Activated CD4-positive, alpha-beta T cell treated with anti-CD3 and anti-CD28 coated beads, Interleukin-2, amount 50 U/mL, for 4 hours (primary cell): ENCODE measurements around the gene ATP7A.
"Not testable (repeated sequence)": the region's sequence is repeated elsewhere in the genome, so short reads cannot be mapped to it uniquely, and the experiment has no call there.

ENCODE experiments used
- DNase-seq, 2 experiments: peaks; one replicate each; pipeline ENCODE4 v3.0.0-alpha.2; 2020

Gene ATP7A

DNA sequence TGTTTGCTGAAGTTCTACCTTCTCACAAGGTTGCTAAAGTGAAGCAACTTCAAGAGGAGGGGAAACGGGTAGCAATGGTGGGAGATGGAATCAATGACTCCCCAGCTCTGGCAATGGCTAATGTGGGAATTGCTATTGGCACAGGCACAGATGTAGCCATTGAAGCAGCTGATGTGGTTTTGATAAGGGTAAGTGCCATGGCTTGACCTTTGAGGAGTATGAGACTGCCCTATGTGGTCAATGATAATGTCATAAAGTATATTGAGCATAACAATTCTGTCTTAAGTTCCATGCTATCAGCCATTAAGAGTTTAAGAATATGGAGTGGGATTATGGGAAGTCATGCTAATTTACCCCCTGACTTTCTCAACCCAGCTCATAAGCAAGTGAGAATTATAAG is 132.1 kb downstream of the ATP7A start:
- no peak for DNase-seq

DNA sequence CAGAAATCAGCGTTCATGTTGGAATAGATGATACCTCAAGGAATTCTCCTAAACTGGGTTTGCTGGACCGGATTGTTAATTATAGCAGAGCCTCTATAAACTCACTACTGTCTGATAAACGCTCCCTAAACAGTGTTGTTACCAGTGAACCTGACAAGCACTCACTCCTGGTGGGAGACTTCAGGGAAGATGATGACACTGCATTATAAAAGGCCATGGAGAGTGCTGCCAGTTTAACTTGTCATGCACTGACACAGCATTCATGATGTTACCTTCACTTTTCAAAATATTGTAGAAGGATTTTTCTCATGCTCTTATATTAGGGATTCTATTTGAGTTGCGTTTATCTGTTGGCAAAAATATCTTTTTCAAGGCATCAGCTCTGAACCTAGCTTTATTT is 135.9 kb downstream of the ATP7A start:
- no peak for DNase-seq

DNA sequence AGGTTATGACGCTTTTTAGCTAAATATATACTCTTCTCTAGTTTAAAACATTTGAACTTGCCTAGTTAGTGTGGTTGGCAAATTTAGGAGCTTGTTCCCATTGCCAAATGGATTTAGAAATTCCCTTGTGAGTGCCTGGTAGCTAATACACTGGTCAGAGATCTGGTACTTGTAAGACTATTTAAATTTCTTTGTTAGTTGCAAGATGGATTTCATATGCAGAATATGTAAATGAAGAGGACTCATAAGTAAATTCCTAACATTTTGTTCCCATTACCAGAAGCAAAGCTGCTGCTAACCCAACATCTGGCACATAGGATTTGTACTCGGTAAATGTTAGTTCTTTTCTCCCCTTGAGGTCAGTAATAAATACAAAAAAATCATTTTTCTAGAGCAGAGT is 137.6 kb downstream of the ATP7A start:
- no peak for DNase-seq

DNA sequence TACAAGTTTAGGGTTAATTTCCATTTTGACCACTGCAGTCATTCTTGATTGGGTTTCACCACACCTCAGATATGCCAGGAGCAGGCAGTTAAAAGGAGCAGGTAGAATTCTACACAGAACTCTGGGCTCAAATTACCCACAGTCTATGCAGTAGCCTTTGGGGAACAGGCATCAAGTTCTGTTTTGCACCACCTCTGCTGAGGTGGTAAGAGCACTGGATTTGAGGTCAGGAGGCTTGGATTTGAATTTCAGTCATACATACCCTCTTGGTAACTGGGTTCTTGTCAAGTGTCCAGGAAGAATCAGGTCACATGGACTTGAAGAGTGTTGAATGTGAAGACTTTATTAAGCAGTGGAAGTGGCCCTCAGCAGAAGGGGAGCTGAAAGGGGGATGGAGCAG is 153.2 kb downstream of the ATP7A start:
- DNase-seq: no peak

DNA sequence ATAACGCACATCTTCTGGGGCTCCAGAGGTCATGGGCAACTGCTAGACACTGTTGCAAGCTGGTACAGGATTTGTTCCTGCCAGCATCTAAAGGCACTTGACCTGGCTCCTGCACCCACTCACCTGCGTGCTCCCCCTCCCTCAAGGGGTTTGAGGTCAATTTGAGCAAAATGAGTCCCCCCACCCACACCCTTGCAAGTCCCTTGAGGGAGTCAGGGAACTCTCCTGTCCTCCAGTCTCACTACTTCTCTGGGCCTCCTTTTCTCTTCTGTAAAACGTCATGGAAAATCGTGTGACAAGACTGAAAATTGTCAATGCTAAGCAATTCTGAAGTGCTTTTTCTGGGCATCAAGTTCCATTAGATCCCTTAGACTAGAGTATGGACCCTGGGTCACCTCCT is 153.7 kb downstream of the ATP7A start:
- no peak for DNase-seq

DNA sequence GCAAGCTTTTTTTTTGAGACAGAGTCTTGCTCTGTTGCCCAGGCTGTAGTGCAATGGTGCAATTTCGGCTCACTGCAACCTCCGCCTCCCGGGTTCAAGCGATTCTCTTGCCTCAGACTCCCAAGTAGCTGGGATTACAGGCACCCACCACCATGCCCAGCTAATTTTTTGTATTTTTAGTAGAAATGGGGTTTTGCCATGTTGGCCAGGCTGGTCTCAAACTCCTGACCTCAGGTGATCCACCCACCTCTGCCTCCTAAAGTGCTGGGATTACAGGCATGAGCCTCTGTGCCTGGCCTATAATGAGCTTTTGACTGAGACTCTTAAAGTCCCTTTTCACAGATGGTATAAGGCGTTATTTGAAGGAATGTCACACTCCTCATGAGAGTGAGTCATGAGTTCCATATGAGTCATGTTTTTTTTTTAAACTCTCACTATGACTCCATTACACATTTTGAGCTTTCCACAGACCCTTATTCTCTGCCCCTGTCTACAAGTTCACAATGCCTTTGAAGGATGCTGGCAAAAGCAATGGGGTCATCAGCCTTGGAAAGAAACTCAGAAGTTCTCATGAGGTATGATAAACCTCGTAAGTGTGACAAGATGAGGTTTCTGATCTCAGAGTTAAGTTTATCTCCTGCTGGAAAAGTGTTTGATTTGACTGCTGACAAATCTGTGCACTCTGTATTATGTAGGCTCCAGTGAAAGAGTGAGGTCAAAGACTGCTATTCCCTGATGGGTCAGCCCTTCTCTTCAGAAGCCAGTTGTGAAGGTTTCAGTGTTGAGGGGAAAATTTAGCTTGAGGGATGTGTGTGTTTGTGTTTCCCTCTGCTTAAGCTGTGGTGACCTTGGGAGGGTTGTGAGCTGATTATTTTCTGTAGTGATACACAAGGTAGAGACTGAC is 154.5 kb downstream of the ATP7A start:
- not testable (repeated sequence) for DNase-seq

DNA sequence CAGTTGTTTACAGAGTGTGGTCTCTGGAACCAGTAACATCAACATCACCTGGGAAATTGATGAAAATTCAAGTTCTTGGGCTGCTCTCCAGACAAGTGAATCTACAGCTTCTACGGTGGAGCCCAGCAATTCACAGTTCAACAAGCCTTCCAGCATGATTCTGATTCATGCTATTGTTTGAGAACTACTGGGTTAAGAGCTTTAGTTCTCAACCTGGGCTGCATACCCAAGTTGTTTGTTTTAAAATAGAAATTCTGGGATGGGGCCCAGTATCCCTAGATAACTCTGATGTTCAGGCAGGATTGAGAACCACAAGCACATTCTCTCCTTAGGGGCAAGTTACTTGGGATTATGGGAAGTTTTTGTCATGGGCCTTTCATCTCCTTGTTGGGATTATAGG is 155.6 kb downstream of the ATP7A start:
- DNase-seq: no peak

DNA sequence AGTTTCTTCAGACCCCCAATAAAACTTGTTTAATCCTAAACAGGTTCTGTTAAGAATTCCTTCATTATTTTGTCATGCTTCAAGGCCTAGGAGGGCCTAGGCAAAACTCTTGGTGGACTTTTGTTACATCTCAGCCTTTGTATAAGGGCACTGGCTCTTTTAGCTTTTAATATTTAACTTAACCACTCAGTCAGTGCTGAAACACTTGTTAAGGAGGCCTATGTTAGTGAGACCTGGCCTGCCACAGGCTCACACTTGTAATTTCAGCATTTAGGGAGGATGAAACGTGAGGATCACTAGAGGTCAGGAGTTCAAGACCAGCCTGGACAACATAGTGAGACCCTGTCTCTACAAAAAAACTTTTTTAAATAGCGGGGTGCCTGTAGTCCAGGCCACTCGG is 160.8 kb downstream of the ATP7A start:
- no peak for DNase-seq

DNA sequence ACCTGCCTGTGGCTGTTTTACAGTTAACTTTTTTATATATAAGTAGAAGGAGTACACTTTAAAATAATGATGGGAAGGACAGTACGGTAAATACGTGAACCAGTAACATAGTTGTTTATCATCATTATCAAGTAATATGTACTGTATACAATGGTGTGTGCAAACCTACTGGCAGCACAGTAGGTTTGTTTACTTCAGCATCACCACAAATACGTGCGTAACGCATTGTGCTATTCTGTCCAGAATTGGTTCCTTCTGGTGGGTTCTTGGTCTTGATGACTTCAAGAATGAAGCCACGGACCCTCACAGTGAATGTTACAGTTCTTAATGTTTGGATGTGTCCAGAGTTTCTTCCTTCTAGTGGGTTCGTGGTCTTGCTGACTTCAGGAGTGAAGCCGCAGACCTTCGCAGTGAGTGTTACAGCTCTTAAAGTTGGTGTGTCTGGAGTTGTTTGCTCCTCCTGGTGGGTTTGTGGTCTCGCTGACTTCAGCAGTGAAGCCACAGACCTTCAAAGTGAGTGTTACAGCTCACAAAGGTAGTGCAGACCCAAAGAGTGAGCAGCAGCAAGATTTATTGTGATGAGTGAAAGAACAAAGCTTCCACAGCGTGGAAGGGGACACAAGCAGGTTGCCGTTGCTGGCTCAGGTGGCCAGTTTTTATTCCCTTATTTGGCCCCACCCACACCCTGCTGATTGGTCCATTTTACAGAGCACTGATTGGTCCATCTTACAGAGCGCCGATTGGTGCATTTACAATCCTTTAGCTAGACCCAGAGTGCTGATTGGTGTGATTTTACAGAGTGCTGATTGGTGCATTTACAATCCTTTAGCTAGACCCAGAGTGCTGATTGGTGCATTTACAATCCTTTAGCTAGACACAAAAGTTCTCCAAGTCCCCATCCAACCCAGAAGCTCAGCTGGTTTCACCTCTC is 162.9 kb downstream of the ATP7A start:
- not testable (repeated sequence) for DNase-seq

DNA sequence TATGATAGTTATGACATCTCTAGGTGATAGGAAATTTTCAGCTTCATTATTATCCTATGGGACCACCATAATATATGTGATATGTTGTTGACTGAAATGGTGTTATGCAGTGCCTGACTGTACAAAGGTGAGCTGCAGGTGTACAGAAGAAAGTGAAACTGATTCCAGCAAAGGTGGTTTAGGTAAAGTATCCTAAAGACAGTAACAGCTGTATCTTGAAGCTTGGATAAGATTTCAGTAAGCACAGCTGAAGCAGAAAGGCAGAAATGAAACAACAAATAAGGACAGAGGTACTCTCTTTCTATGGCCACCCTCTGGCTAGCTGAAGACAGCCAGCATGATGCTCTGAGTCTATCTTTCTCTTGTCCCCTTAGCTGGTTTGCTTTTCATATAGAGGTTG is 163.6 kb downstream of the ATP7A start:
- no peak for DNase-seq

DNA sequence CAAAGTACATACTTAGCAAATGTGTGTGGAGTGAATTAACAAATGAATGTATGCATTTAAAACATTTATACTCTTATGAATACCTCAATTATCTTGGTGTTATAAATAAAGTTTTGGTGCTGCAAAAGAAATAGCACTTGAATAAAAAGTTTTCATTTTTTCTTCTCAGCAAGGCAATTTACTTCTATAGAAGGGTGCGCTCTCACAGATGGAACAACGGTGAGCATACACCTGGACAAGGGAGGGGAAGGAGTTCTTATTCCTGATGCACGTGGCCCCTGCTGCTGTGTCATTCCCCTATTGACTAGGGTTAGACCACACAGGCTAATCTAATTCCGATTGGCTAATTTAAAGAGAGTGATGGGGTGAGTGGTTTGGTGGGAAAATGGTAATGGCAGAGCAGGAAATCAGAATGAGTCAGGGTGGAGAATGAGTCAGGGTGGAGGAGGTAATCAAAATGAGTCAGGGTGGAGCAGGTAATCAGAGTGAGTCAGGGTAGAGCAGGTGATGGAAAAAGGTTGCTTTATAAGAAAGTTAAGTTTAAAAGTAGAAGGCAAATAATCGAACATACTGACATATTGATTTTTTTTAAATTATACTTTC is 165.4 kb downstream of the ATP7A start:
- DNase-seq: no peak

DNA sequence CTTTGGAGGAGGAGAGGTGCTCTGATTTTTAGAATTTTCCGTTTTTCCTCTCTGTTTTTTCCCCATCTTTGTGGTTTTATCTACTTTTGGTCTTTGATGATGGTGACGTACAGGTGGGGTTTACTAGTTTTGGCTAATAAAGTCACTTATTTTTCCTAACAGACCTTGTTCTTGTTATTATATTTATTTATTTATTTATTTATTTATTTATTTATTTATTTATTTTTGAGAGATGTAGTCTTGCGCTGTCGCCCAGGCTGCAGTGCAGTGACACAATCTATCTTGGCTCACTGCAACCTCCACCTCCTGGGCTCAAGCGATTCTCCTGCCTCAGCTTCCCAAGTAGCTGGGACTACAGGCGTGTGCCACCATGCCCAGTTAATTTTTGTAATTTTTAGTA is 170.9 kb downstream of the ATP7A start:
- DNase-seq: not testable (repeated sequence)

DNA sequence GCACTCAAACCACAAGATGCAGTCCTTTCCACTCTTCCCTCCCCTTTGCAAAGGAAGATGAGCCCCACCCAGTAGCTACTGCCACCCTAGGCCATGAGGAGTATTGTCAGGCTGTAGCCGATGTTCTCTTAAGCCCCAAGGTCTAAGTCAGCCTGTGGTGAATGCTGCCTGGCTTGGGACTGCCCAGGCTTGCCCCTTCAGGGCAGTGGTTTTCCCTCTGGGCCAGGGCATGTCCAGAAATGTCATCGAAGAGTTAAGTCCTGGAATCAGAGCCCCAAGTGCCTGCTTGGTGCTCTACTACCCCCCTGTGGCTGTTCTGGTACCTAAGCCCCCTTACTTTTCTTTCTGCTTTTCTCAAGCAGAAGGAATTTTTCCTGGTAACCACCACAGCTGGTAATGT is 181.8 kb downstream of the ATP7A start:
- DNase-seq: no peak

DNA sequence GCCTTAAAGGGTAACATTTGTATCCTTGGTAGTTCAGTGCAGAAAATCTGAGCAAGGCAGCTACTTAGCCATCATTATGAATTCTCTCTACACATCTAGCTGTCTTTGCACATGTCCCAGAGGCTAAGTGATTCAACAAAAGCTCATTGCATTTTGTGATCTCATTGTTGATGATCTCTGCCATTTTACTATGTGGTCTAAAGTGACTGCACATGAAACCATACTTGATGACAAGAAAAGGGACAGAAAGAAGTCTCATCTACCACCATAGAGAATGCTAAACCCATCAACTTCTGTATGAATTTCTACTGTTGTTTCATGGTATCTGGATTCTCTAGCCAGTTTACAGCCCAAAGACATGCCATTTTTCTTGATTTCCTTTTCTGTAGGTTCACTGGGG is 187.6 kb downstream of the ATP7A start:
- no peak for DNase-seq
